ENCODE data around the gene RIPOR3.
"Not testable (repeated sequence)": the region's sequence is repeated elsewhere in the genome, so short reads cannot be mapped to it uniquely, and the experiment has no call there.

RIPOR3 gene

GRCh38 chr20:50546729-50547314 is 144.5 kb downstream of the RIPOR3 start:
- Histone ChIP-seq H3K9ac (peak overlapping the region in 5 of 11 experiments; percentile 8 to 62 (median 41); a peak in 6 of 22 replicates), H3K4me2 (peak overlapping the region; percentile 21 to 94 (median 61); a peak in 21 of 22 replicates), H3K27me3 (no peaks in the 10 kb centered on the region), H3K4me1 (peaks cover 29 to 100% (median 50%) of the 10 kb centered on the region in 10 experiments), H3K36me3 (peaks cover 11 to 57% (median 32%) of the 10 kb centered on the region in 11 experiments; a peak in 21 of 22 replicates), H3K4me3 (peak overlapping the region in 2 of 10 experiments; percentile 27 to 39; a peak in 3 of 20 replicates), H3K9me3 (replicated peaks in 1 of 11) (no peaks in the 10 kb centered on the region; a peak in 1 of 22 replicates), H3K27ac (peak overlapping the region in 5 of 11 experiments; percentile 15 to 70 (median 57); a peak in 8 of 22 replicates), H4K20me1 (peaks cover 10 to 96% (median 49%) of the 10 kb centered on the region in 11 experiments; a peak in 19 of 22 replicates)
- no peak for TF ChIP-seq Cebpa-rat (IDR thresholded peaks at IDR 0.05)

GRCh38 chr20:50545126-50545525 is 146.2 kb downstream of the RIPOR3 start:
- Histone ChIP-seq H3K9me3 (replicated peaks in 1 of 11) (peaks cover 7 to 14% (median 9%) of the 10 kb centered on the region in 11 experiments; a peak in 21 of 22 replicates), H4K20me1 (peaks cover 20 to 94% (median 57%) of the 10 kb centered on the region in 11 experiments; a peak in 19 of 22 replicates), H3K4me2 (peak overlapping the region; percentile 21 to 94 (median 61); a peak in 19 of 22 replicates), H3K4me1 (peaks cover 43 to 99% (median 64%) of the 10 kb centered on the region in 10 experiments), H3K27me3 (no peaks in the 10 kb centered on the region), H3K36me3 (peaks cover 20 to 64% (median 30%) of the 10 kb centered on the region in 11 experiments), H3K27ac (peak overlapping the region in 3 of 11 experiments; percentile 1 to 56 (median 17); a peak in 2 of 22 replicates), H3K9ac (no peak overlapping the region), H3K4me3 (no peak overlapping the region)
- no peak for TF ChIP-seq Cebpa-rat (IDR thresholded peaks at IDR 0.05)

- H3K27ac ChIP-seq: no peak overlapping the region
These were observed 148.0 kb downstream of the RIPOR3 start for GRCh38 chr20:50543326-50543725.

GRCh38 chr20:50541606-50542041 is 149.7 kb downstream of the RIPOR3 start:
- H3K27ac ChIP-seq: peak overlapping the region in 7 of 11 experiments; percentile 15 to 60 (median 41); a peak in 9 of 22 replicates
- H3K36me3 ChIP-seq: peaks cover 12 to 55% (median 32%) of the 10 kb centered on the region in 11 experiments; a peak in 19 of 22 replicates
- peak overlapping the region; percentile 39 to 94 (median 65) for H3K4me2 ChIP-seq
- H4K20me1 ChIP-seq: peaks cover 19 to 85% (median 76%) of the 10 kb centered on the region in 11 experiments; a peak in 19 of 22 replicates
- peak overlapping the region in 2 of 11 experiments; percentile 38 to 39; a peak in 2 of 22 replicates for H3K9ac ChIP-seq
- no peaks in the 10 kb centered on the region for H3K27me3 ChIP-seq
- TF ChIP-seq Cebpa-rat (IDR thresholded peaks at IDR 0.05): no peak
- peaks cover 47 to 84% (median 65%) of the 10 kb centered on the region in 10 experiments for H3K4me1 ChIP-seq
- H3K9me3 ChIP-seq (replicated peaks in 1 of 11): peaks cover 26 to 44% (median 33%) of the 10 kb centered on the region in 11 experiments
- H3K4me3 ChIP-seq: no peak overlapping the region

More at GRCh38 chr20:50543326-50543725, 148.0 kb downstream of the RIPOR3 start:
- no peak for TF ChIP-seq Cebpa-rat (IDR thresholded peaks at IDR 0.05)
- H3K36me3 ChIP-seq: peaks cover 14 to 67% (median 34%) of the 10 kb centered on the region in 11 experiments; a peak in 21 of 22 replicates
- H3K9ac ChIP-seq: no peak overlapping the region
- H3K4me2 ChIP-seq: peak overlapping the region in 2 of 11 experiments; percentile 87 to 94; a peak in 2 of 22 replicates
- peaks cover 20 to 87% (median 61%) of the 10 kb centered on the region in 11 experiments; a peak in 19 of 22 replicates for H4K20me1 ChIP-seq
- peaks cover 40 to 88% (median 57%) of the 10 kb centered on the region in 10 experiments for H3K4me1 ChIP-seq
- H3K9me3 ChIP-seq (replicated peaks in 1 of 11): peaks cover 25 to 30% (median 27%) of the 10 kb centered on the region in 11 experiments
- H3K4me3 ChIP-seq: no peak overlapping the region
- no peaks in the 10 kb centered on the region for H3K27me3 ChIP-seq

GRCh38 chr20:50540620-50541605 is 150.4 kb downstream of the RIPOR3 start:
- peak overlapping the region; percentile 39 to 94 (median 65) for H3K4me2 ChIP-seq

GRCh38 chr20:50539798-50540197 is 151.5 kb downstream of the RIPOR3 start:
- not testable (repeated sequence) for H3K27ac ChIP-seq
- Histone ChIP-seq H3K4me3 (peak overlapping the region in 2 of 10 experiments; percentile 4 to 10; a peak in 2 of 20 replicates), H3K4me1 (peaks cover 46 to 77% (median 60%) of the 10 kb centered on the region in 10 experiments)

More at GRCh38 chr20:50540620-50541605, 150.4 kb downstream of the RIPOR3 start:
- Histone ChIP-seq H3K4me1 (peaks cover 46 to 80% (median 64%) of the 10 kb centered on the region in 10 experiments), H4K20me1 (peaks cover 17 to 85% (median 75%) of the 10 kb centered on the region in 11 experiments; a peak in 20 of 22 replicates), H3K9me3 (replicated peaks in 1 of 11) (peaks cover 26 to 44% (median 33%) of the 10 kb centered on the region in 11 experiments), H3K4me3 (peak overlapping the region in 1 of 10 experiments; percentile 10; a peak in 1 of 20 replicates), H3K27ac (peak overlapping the region in 7 of 11 experiments; percentile 15 to 60 (median 41); a peak in 9 of 22 replicates), H3K36me3 (peaks cover 12 to 60% (median 32%) of the 10 kb centered on the region in 11 experiments; a peak in 19 of 22 replicates), H3K27me3 (no peaks in the 10 kb centered on the region), H3K9ac (peak overlapping the region in 2 of 11 experiments; percentile 38 to 39; a peak in 2 of 22 replicates)
- no peak for TF ChIP-seq Cebpa-rat (IDR thresholded peaks at IDR 0.05)

GRCh38 chr20:50538276-50538675 is 153.1 kb downstream of the RIPOR3 start:
- TF ChIP-seq Cebpa-rat (IDR thresholded peaks at IDR 0.05): no peak
- peak overlapping the region in 2 of 11 experiments; percentile 13 to 31; a peak in 1 of 22 replicates for H3K27ac ChIP-seq
- H3K27me3 ChIP-seq: no peaks in the 10 kb centered on the region
- H3K9ac ChIP-seq: no peak overlapping the region
- peak overlapping the region in 8 of 11 experiments; percentile 10 to 54 (median 22); a peak in 11 of 22 replicates for H3K4me2 ChIP-seq
- peaks cover 26 to 44% (median 33%) of the 10 kb centered on the region in 11 experiments for H3K9me3 ChIP-seq (replicated peaks in 1 of 11)
- no peak overlapping the region for H3K4me3 ChIP-seq
- peaks cover 44 to 75% (median 53%) of the 10 kb centered on the region in 10 experiments for H3K4me1 ChIP-seq
- peaks cover 28 to 85% (median 78%) of the 10 kb centered on the region in 11 experiments; a peak in 21 of 22 replicates for H4K20me1 ChIP-seq
- peaks cover 10 to 73% (median 25%) of the 10 kb centered on the region in 11 experiments; a peak in 20 of 22 replicates for H3K36me3 ChIP-seq

More at GRCh38 chr20:50539798-50540197, 151.5 kb downstream of the RIPOR3 start:
- H3K27me3 ChIP-seq, H3K9ac ChIP-seq: not testable (repeated sequence)
- peak overlapping the region in 3 of 11 experiments; percentile 4 to 94 (median 5); a peak in 3 of 22 replicates for H3K4me2 ChIP-seq
- H3K36me3 ChIP-seq: peaks cover 12 to 72% (median 35%) of the 10 kb centered on the region in 11 experiments; a peak in 19 of 22 replicates
- H3K9me3 ChIP-seq (replicated peaks in 1 of 11): peaks cover 26 to 44% (median 33%) of the 10 kb centered on the region in 11 experiments
- peaks cover 18 to 85% (median 77%) of the 10 kb centered on the region in 11 experiments; a peak in 20 of 22 replicates for H4K20me1 ChIP-seq
